ENCODE measurements around the gene TCP1.
"Not testable (repeated sequence)": the region's sequence is repeated elsewhere in the genome, so short reads cannot be mapped to it uniquely, and the experiment has no call there.

DNA sequence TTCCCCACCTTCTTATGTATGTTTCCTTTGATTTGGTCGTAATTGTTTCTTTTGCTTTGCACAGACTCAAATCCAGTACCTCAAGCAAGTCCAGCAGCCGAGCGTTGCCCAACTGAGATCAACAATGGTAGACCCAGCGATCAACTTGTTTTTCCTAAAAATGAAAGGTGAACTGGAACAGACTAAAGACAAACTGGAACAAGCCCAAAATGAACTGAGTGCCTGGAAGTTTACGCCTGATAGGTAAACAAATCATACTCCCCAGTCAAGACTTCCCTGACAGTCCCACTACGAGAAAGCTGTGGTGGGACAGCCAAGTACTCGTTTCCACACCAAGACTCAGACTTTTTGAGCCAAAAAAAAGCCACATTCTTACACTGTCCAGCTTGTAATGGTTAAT lies 41.3 kb downstream of the TCP1 start:
- TF ChIP-seq, protein P1, sequence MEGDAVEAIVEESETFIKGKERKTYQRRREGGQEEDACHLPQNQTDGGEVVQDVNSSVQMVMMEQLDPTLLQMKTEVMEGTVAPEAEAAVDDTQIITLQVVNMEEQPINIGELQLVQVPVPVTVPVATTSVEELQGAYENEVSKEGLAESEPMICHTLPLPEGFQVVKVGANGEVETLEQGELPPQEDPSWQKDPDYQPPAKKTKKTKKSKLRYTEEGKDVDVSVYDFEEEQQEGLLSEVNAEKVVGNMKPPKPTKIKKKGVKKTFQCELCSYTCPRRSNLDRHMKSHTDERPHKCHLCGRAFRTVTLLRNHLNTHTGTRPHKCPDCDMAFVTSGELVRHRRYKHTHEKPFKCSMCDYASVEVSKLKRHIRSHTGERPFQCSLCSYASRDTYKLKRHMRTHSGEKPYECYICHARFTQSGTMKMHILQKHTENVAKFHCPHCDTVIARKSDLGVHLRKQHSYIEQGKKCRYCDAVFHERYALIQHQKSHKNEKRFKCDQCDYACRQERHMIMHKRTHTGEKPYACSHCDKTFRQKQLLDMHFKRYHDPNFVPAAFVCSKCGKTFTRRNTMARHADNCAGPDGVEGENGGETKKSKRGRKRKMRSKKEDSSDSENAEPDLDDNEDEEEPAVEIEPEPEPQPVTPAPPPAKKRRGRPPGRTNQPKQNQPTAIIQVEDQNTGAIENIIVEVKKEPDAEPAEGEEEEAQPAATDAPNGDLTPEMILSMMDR (IDR thresholded peaks at IDR 0.05; ENCODE audit: extremely low read depth in 1 of 2, insufficient read depth in 1 of 2, low read depth in 1 of 2, low read length in 2 of 2), result not testable (repeated sequence)
- TF ChIP-seq POLR2A (IDR thresholded peaks at IDR 0.05; ENCODE audit: low read depth, low read length); EZH2 (IDR thresholded peaks at IDR 0.05; ENCODE audit: borderline replicate concordance, low read depth, low read length, severe bottlenecking); MAX (IDR thresholded peaks at IDR 0.05; ENCODE audit: insufficient read depth, insufficient read length); POLR2AphosphoS5 (IDR thresholded peaks at IDR 0.05; ENCODE audit: insufficient read depth, low read depth, low read length): not testable (repeated sequence)
